Colonic mucosa (tissue), 4 donors: ENCODE data around the gene DAND5. TPM values are rescaled to one million over a fixed set of nuclear protein-coding genes. Genes with fewer than 3 reads are reported as not detected.
"Not testable (repeated sequence)": the region's sequence is repeated elsewhere in the genome, so short reads cannot be mapped to it uniquely, and the experiment has no call there.

ENCODE experiments used
- DNase-seq: peaks from one replicate; pipeline ENCODE4 v3.0.0-alpha.2; 2020
- H3K27ac ChIP-seq: fragments of 200-600 bp; one replicate; pipeline ENCODE4 v1.8.0; 2021
- H3K27me3 ChIP-seq: fragments of 200-600 bp; one replicate; pipeline ENCODE4 v1.8.0; 2021
- H3K36me3 ChIP-seq: fragments of 200-600 bp; one replicate; pipeline ENCODE4 v1.8.0; 2021
- H3K4me1 ChIP-seq: fragments of 200-600 bp; one replicate; pipeline ENCODE4 v1.8.0; 2021; ENCODE audit warnings: mild to moderate bottlenecking
- H3K4me3 ChIP-seq: fragments of 200-600 bp; one replicate; pipeline ENCODE4 v1.8.0; 2021
- H3K9ac ChIP-seq, 2 donors: one replicate each; pipeline ENCODE4 v1.7.0; 2013; ENCODE audit warnings: control low read depth in 2 of 2, low read depth in 2 of 2, low read length in 2 of 2
- H3K9me3 ChIP-seq: fragments of 200-600 bp; one replicate; pipeline ENCODE4 v1.8.0; 2021
- intact Hi-C: fragments of 100-400 bp; cut with DNase I; formaldehyde crosslinking; loops from one replicate; pipeline ENCODE4 v1.14.1; 2022
- total RNA-seq, 2 donors: library from RNA; stranded (reverse); fragmentation: NEBNext Ultra II Directional in 1 of 2; extraction: Animal tissue kit (Norgen Biotek cat#: 25700) in 1 of 2; gene quantifications; one replicate each; pipeline ENCODE4 v1.2.1, GENCODE V29; 2021
- TF ChIP-seq, protein P1 (sequence below): fragments of 200-600 bp; IDR thresholded peaks from one replicate; pipeline ENCODE4 v1.8.0; 2022; ENCODE audit warnings: antibody characterized with exemption, mild to moderate bottlenecking
- donor health status: healthy.
- donor health status: DM: no; HTN: no; CAD: no.
- donor health status: DM: no; HTN: no; CAD: no.

The DAND5 gene
- total RNA-seq, 2 donors from 2014 or later, result 0.19 to 0.27 TPM

DNA sequence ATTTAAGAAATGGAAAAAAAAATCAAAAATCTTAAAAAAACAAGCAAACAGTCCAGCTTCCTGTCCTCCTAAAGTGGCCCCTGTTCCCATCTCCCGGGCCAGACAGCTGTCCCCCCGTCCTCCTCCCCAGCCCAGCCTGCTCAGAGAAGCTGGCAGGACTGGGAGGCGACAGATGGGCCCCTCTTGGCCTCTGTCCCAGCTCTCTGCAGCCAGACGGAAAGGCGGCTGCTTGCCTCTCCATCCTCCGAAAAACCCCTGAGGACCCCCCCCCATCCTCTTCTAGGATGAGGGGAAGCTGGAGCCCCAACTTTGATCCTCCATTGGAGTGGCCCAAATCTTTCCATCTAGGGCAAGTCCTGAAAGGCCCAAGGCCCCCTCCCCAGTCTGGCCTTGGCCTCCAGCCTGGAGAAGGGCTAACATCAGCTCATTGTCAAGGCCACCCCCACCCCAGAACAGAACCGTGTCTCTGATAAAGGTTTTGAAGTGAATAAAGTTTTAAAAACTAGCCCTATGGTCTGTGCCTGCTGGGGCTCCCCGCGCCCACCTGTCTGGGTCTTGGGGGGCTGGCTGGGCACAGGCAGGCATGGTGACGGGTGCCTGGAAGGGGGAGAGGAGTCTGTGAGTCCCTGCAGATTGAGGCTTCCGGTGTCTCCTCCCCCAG is 16.1 kb upstream of the DAND5 start:
- Histone ChIP-seq H3K9ac (no peak overlapping the region), H3K4me1 (peaks cover 6% of the 10 kb centered on the region)

DNA sequence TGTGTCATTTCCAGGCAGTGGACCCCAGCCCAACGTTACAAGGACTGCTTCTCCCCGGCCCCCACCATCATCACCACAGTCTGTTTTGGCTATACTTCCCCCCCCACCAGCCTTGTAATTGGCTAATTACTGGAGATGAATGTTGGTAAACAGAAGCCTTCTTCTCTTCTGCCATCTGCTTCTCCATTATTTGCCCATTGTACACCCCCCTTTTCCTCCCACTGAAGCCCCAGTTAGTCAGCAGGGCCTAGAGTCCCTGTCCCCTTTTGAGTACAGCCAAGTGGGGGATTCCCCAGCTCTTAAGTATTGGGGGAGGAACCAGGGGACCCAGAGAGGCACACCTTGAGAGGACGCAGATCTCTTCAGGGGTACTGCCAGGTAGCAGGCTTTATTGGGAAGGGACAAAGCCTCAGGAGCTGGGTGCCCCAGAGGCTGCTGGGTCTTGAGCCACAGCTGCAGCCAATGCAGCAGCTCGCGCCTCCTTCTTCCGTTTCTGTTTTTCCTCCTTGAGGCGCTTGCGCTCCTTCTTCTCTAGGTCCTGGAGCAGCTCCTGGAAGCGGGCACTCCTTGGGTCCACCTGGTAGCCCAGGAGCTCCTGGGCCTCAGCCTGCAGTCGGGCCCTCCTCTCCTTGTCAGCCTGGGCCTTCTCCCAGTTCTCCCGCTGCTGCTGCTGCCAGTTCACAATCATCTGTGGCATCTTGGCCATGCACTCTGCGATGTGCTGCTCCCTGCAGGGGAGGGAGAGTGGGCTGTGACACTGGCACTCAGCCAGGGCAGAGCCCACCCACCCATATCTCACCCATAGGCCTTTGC is 15.4 kb upstream of the DAND5 start:
- H3K4me3 ChIP-seq, result no peak overlapping the region
- DNase-seq, result no peak
- no peaks in the 10 kb centered on the region for H3K27me3 ChIP-seq
- no peaks in the 10 kb centered on the region for H3K9me3 ChIP-seq
- peak overlapping the region; percentile 47 for H3K27ac ChIP-seq
- TF ChIP-seq, protein P1, sequence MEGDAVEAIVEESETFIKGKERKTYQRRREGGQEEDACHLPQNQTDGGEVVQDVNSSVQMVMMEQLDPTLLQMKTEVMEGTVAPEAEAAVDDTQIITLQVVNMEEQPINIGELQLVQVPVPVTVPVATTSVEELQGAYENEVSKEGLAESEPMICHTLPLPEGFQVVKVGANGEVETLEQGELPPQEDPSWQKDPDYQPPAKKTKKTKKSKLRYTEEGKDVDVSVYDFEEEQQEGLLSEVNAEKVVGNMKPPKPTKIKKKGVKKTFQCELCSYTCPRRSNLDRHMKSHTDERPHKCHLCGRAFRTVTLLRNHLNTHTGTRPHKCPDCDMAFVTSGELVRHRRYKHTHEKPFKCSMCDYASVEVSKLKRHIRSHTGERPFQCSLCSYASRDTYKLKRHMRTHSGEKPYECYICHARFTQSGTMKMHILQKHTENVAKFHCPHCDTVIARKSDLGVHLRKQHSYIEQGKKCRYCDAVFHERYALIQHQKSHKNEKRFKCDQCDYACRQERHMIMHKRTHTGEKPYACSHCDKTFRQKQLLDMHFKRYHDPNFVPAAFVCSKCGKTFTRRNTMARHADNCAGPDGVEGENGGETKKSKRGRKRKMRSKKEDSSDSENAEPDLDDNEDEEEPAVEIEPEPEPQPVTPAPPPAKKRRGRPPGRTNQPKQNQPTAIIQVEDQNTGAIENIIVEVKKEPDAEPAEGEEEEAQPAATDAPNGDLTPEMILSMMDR, result no peak
- H3K36me3 ChIP-seq, result peaks cover 7% of the 10 kb centered on the region
- intact Hi-C loops, result no loop called here
- H3K4me1 ChIP-seq, result peaks cover 6% of the 10 kb centered on the region
- no peak overlapping the region for H3K9ac ChIP-seq

More for the DNA sequence above, 16.1 kb upstream of the DAND5 start:
- intact Hi-C loops, result no loop called here
- Histone ChIP-seq H3K36me3 (peaks cover 12% of the 10 kb centered on the region), H3K9me3 (no peaks in the 10 kb centered on the region), H3K27me3 (no peaks in the 10 kb centered on the region), H3K27ac (peak overlapping the region; percentile 6), H3K4me3 (no peak overlapping the region)
- no peak for DNase-seq
- TF ChIP-seq, protein P1, result no peak

DNA sequence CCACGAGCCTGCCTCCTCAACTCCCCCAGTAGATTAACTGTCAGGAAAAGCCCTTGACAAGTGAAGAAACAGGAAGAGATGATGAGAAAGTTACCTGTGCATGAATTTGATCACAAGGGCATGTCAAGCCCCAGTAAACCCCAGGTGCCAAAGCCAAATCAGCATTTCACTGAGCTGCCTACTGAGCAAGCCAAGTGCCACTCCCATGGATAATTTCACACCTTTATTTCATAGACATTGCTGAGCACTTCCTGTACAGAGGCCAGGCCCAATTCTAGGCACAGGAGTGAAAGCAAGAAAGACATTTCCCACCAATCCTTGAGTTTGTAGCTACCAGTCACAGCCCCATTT is 14.8 kb upstream of the DAND5 start:
- Histone ChIP-seq H3K36me3 (peaks cover 3% of the 10 kb centered on the region), H3K4me1 (peaks cover 6% of the 10 kb centered on the region), H3K9me3 (no peaks in the 10 kb centered on the region), H3K27me3 (no peaks in the 10 kb centered on the region), H3K9ac (no peak overlapping the region), H3K27ac (peak overlapping the region; percentile 47), H3K4me3 (no peak overlapping the region)
- DNase-seq, result peak; percentile 36
- intact Hi-C loops, result no loop called here
- TF ChIP-seq, protein P1, result no peak

DNA sequence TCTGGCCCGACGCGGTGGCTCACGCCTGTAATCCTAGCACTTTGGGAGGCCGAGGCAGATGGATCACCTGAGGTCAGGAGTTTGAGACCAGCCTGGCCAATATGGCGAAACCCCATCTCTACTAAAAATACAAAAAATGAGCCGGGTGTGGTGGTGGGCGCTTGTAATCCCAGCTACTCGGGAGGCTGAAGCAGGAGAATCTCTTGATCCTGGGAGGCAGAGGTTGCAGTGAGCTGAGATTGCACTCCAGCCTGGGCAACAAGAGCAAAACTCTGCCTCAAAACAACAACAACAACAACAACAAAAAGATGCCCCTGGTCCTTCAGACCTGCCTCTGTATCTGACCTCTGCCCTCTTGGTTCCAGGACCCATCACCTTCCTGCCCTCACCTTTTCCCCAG is 13.8 kb upstream of the DAND5 start:
- H3K27ac ChIP-seq, intact Hi-C loops, H3K4me3 ChIP-seq, DNase-seq, H3K27me3 ChIP-seq, H3K9ac ChIP-seq, H3K36me3 ChIP-seq, H3K4me1 ChIP-seq, H3K9me3 ChIP-seq: not testable (repeated sequence)

DNA sequence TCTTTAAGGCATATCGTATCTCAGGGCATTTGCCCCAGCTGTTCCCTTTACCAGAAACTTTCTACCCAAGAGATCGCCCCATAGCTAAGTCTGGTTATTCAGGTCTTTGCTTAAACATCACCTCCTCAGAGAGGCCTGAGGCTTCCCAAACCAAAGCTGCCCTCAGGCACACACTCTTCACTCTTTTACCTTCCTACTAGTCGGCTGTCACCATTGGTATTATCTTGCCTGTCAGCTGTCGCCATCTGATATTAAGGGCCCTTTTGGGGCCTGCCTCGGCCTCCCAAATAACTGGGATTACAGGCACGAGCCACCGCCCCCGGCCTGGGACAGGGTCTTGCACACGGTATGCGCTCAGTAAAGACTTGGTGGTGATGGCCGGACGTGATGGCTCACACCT is 13.4 kb upstream of the DAND5 start:
- intact Hi-C loops, result no loop called here
- TF ChIP-seq, protein P1, result no peak
- H3K4me1 ChIP-seq, result peaks cover 6% of the 10 kb centered on the region

More for the DNA sequence above, 13.4 kb upstream of the DAND5 start:
- Histone ChIP-seq H3K27ac (peak overlapping the region; percentile 83), H3K9me3 (no peaks in the 10 kb centered on the region), H3K27me3 (no peaks in the 10 kb centered on the region), H3K36me3 (peaks cover 3% of the 10 kb centered on the region), H3K9ac (peak overlapping the region in 1 of 2 donors; percentile 39), H3K4me3 (peak overlapping the region; percentile 99)
- DNase-seq, result no peak
